ENCODE data around the gene VPS26C.

The VPS26C gene

GRCh38 chr21:37266515-37267221 is 466 bp downstream of the VPS26C start:
- no peak for DNase-seq (ENCODE audit: low read depth in 1 of 2, low spot score in 1 of 2)

- DNase-seq (ENCODE audit: low read depth in 1 of 2, low spot score in 1 of 2) = no peak
Observed at GRCh38 chr21:37264808-37265207, 2.3 kb downstream of the VPS26C start.

- no peak for DNase-seq (ENCODE audit: low read depth in 1 of 2, low spot score in 1 of 2)
Observed at GRCh38 chr21:37263827-37264600, 3.1 kb downstream of the VPS26C start.

GRCh38 chr21:37259426-37259825 is 7.7 kb downstream of the VPS26C start:
- DNase-seq (ENCODE audit: low read depth in 1 of 2, low spot score in 1 of 2) = no peak

- DNase-seq (ENCODE audit: low read depth in 1 of 2, low spot score in 1 of 2) = peak; percentile 60 to 71
Observed at GRCh38 chr21:37257967-37258877, 8.9 kb downstream of the VPS26C start.

- DNase-seq (ENCODE audit: low read depth in 1 of 2, low spot score in 1 of 2) = peak in 1 of 2 donors; percentile 4
Observed at GRCh38 chr21:37257511-37257966, 9.6 kb downstream of the VPS26C start.

GRCh38 chr21:37253991-37254390 is 13.1 kb downstream of the VPS26C start:
- DNase-seq (ENCODE audit: low read depth in 1 of 2, low spot score in 1 of 2) = no peak

- DNase-seq (ENCODE audit: low read depth in 1 of 2, low spot score in 1 of 2) = no peak
Observed at GRCh38 chr21:37251294-37251634, 15.9 kb downstream of the VPS26C start.

GRCh38 chr21:37249112-37249904 is 17.8 kb downstream of the VPS26C start:
- no peak for DNase-seq (ENCODE audit: low read depth in 1 of 2, low spot score in 1 of 2)

- no peak for DNase-seq (ENCODE audit: low read depth in 1 of 2, low spot score in 1 of 2)
Observed at GRCh38 chr21:37248298-37248697, 18.8 kb downstream of the VPS26C start.

GRCh38 chr21:37245151-37245550 is 22.0 kb downstream of the VPS26C start:
- DNase-seq (ENCODE audit: low read depth in 1 of 2, low spot score in 1 of 2) = no peak

- DNase-seq (ENCODE audit: low read depth in 1 of 2, low spot score in 1 of 2) = no peak
Observed at GRCh38 chr21:37244501-37245095, 22.5 kb downstream of the VPS26C start.

- no peak for DNase-seq (ENCODE audit: low read depth in 1 of 2, low spot score in 1 of 2)
Observed at GRCh38 chr21:37243961-37244360, 23.2 kb downstream of the VPS26C start.

- DNase-seq (ENCODE audit: low read depth in 1 of 2, low spot score in 1 of 2) = no peak
Observed at GRCh38 chr21:37241426-37241825, 25.7 kb downstream of the VPS26C start.

- DNase-seq (ENCODE audit: low read depth in 1 of 2, low spot score in 1 of 2) = no peak
Observed at GRCh38 chr21:37240978-37241377, 26.2 kb downstream of the VPS26C start.

- no peak for DNase-seq (ENCODE audit: low read depth in 1 of 2, low spot score in 1 of 2)
Observed at GRCh38 chr21:37237764-37238163, 29.4 kb downstream of the VPS26C start.

GRCh38 chr21:37237346-37237745 is 29.8 kb downstream of the VPS26C start:
- DNase-seq (ENCODE audit: low read depth in 1 of 2, low spot score in 1 of 2) = no peak

GRCh38 chr21:37233551-37234146 is 33.5 kb downstream of the VPS26C start:
- DNase-seq (ENCODE audit: low read depth in 1 of 2, low spot score in 1 of 2) = no peak

GRCh38 chr21:37232274-37233018 is 34.7 kb downstream of the VPS26C start:
- no peak for DNase-seq (ENCODE audit: low read depth in 1 of 2, low spot score in 1 of 2)

All from activated CD4-positive, alpha-beta T cell treated with anti-CD3 and anti-CD28 coated beads, Interleukin-2, amount 50 U/mL, for 24 hours (primary cell).